ENCODE measurements around the gene SLC26A8.
"Not testable (repeated sequence)": the region's sequence is repeated elsewhere in the genome, so short reads cannot be mapped to it uniquely, and the experiment has no call there.

The SLC26A8 gene

DNA sequence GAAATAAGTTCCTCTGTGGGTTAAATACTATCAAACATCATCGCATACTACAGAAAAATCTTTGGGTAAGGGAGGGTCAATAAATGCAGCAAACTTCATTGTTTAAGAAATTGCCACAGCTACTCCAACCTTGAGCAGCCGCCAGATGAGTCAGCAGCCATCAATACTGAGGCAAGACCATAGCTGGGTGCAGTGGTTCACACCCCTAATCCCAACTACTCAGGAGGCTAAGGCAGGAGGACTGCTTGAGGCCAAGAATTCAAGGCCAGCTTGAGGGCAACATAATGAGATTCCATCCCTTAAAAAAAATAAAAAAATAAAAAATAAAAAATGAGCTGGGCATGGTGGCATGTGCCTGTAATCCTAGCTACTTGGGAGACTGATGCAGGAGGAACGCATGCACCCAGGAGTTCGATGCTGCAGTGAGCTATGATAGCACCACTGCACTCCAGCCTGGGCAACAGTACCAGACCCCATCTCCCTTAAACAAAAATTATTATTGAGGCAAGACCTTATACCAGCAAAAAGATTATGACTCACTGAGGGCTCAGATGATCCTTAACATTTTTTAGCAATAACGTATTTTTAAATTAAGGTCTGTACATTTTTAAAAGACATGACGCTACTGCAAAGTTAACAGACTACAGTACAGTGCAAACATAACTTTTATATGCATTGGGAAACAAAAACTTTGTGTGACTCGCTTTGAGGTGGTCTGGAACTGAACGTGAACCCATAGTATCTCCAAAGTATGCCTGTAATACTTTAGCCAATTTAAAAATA is 112.4 kb downstream of the SLC26A8 start:
- H3K36me3 ChIP-seq (ENCODE audit: control insufficient read depth, insufficient read depth, low read length), result peaks cover 85% of the 10 kb centered on the region
- H3K27me3 ChIP-seq (ENCODE audit: control insufficient read depth, insufficient read depth, low read length), result no peaks in the 10 kb centered on the region
- H3K9ac ChIP-seq (ENCODE audit: low read length), result no peak overlapping the region
- no peak overlapping the region for H3K27ac ChIP-seq (ENCODE audit: low read depth, low read length)
- H3K4me3 ChIP-seq (ENCODE audit: low read depth, low read length), result no peak overlapping the region
- H3K9me3 ChIP-seq (ENCODE audit: control insufficient read depth, insufficient read depth, low read depth, low read length), result peaks cover 44% of the 10 kb centered on the region
- no peaks in the 10 kb centered on the region for H3K4me1 ChIP-seq (ENCODE audit: control insufficient read depth, insufficient read depth, low read length)

DNA sequence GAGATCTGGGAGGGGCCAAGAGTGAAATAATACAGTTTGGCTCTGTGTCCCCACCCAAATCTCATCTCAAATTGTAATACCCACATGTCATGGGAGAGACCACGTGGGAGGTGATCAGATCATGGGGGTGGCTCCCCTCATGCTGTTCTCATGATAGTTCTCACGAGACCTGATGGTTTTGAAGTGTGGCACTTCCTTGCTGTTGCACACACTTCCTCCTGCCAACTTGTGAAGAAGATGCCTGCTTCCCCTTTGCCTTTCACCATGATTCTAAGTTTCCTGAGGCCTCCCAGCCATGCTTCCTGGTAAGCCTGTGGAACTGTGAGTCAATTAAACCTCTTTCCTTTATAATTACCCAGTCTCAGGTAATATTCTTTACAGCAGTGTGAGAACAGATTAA is 114.9 kb downstream of the SLC26A8 start:
- H3K36me3 ChIP-seq (ENCODE audit: control insufficient read depth, insufficient read depth, low read length), result peaks cover 81% of the 10 kb centered on the region

DNA sequence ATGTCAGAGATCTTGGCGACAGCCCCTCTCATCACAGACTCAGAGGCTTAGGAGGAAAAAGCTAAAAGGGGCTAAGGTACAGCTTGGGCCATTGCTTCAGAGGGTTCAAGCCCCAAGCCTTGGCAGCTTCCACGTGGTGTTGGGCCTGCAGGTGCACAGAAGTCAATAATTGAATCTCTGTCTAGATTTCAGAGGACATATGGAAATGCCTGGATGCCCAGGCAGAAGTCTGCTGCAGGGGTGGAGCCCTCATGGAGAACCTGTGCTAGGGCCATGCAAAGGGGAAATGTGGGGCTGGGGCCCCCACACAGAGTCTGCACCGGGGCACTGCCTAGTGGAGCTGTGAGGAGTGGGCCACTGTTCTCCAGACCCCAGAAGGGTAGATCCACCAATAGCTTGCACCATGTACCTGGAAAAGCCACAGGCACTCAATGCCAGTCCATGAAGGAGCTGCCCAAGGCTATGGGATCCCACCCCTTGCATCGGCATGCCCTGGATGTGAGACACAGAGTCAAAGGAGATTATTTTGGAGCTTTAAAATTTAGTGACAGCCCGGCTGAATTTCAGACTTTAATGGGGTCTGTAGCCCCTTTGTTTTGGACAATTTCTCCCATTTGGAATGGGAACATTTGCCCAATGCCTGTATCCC is 115.6 kb downstream of the SLC26A8 start:
- not testable (repeated sequence) for H3K27me3 ChIP-seq (ENCODE audit: control insufficient read depth, insufficient read depth, low read length); H3K4me1 ChIP-seq (ENCODE audit: control insufficient read depth, insufficient read depth, low read length); H3K9ac ChIP-seq (ENCODE audit: low read length); H3K4me3 ChIP-seq (ENCODE audit: low read depth, low read length); H3K27ac ChIP-seq (ENCODE audit: low read depth, low read length)
- Histone ChIP-seq H3K36me3 (ENCODE audit: control insufficient read depth, insufficient read depth, low read length) (peaks cover 80% of the 10 kb centered on the region), H3K9me3 (ENCODE audit: control insufficient read depth, insufficient read depth, low read depth, low read length) (peaks cover 44% of the 10 kb centered on the region)

More for the DNA sequence above, 114.9 kb downstream of the SLC26A8 start:
- H3K4me1 ChIP-seq (ENCODE audit: control insufficient read depth, insufficient read depth, low read length); H3K27me3 ChIP-seq (ENCODE audit: control insufficient read depth, insufficient read depth, low read length); H3K9ac ChIP-seq (ENCODE audit: low read length); H3K4me3 ChIP-seq (ENCODE audit: low read depth, low read length); H3K27ac ChIP-seq (ENCODE audit: low read depth, low read length): not testable (repeated sequence)
- peaks cover 44% of the 10 kb centered on the region for H3K9me3 ChIP-seq (ENCODE audit: control insufficient read depth, insufficient read depth, low read depth, low read length)

DNA sequence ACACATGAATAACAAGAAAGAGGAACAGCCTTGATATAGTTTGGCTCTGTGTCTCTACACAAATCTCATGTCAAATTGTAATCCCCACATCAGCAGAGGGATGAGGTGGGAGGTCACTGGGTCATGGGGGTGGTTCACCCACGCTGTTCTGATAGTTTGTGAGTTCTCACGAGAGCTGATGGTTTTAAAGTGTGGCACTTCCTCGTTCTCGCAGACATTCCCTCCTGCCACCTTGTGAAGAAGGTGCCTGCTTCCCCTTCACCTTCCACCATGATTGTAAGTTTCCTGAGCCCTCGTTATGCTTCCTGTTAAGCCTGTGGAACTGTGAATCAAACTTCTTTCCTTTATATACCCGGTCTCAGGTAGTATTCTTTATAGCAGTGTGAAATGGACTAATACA is 116.7 kb downstream of the SLC26A8 start:
- H3K4me1 ChIP-seq (ENCODE audit: control insufficient read depth, insufficient read depth, low read length), result no peaks in the 10 kb centered on the region

DNA sequence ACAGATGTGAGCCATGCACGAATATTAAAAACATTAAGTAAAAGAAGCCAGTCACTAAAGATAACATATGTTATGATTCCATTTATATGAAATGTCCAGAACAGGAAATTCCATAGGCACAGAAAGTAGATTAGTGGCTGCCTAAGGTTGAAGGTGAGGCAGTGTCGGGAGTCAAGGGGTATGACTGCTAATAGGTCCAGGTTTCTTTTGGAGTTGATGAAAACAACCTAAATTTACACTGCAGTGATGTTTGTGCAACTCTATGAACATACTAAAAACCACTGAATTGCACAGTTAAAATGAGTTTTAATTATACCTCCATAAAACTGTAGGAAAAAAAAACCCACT is 118.0 kb downstream of the SLC26A8 start:
- Histone ChIP-seq H3K36me3 (ENCODE audit: control insufficient read depth, insufficient read depth, low read length) (peaks cover 67% of the 10 kb centered on the region), H3K27me3 (ENCODE audit: control insufficient read depth, insufficient read depth, low read length) (no peaks in the 10 kb centered on the region)

More for the DNA sequence above, 116.7 kb downstream of the SLC26A8 start:
- Histone ChIP-seq H3K27ac (ENCODE audit: low read depth, low read length) (no peak overlapping the region), H3K36me3 (ENCODE audit: control insufficient read depth, insufficient read depth, low read length) (peaks cover 79% of the 10 kb centered on the region), H3K9me3 (ENCODE audit: control insufficient read depth, insufficient read depth, low read depth, low read length) (peaks cover 42% of the 10 kb centered on the region), H3K4me3 (ENCODE audit: low read depth, low read length) (no peak overlapping the region), H3K9ac (ENCODE audit: low read length) (no peak overlapping the region), H3K27me3 (ENCODE audit: control insufficient read depth, insufficient read depth, low read length) (no peaks in the 10 kb centered on the region)

DNA sequence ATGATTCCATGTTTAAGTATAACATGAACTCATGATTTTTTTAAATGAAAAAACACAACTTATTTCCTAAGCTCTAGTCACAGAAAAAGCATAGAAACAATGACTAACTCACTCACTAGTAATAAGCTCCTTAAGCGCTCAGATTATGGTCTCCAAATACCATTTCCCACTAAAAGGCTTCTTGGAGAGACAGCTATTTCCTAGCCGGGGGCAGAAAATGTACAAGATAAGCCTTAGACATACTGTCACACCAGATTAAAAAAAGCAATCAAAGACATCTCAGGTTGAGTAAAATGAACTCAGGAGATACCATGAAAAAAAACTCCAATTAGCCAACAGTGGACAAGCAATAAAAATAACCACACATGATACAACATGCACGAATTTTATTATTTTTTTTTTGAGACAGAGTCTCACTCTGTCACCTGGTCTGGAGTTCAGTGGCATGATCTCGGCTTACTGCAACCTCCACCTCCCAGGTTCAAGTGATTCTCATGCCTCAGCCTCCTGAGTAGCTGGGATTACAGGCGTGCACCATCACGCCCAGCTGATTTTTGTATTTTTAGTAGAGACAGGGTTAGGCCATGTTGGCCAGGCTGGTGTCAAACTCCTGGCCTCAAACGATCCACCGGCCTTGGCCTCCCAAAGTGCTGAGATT is 118.5 kb downstream of the SLC26A8 start:
- H3K36me3 ChIP-seq (ENCODE audit: control insufficient read depth, insufficient read depth, low read length), result peaks cover 67% of the 10 kb centered on the region
- H3K4me3 ChIP-seq (ENCODE audit: low read depth, low read length), result no peak overlapping the region
- H3K9me3 ChIP-seq (ENCODE audit: control insufficient read depth, insufficient read depth, low read depth, low read length), result peaks cover 27% of the 10 kb centered on the region
- H3K27me3 ChIP-seq (ENCODE audit: control insufficient read depth, insufficient read depth, low read length), result no peaks in the 10 kb centered on the region
- H3K9ac ChIP-seq (ENCODE audit: low read length), result no peak overlapping the region
- H3K27ac ChIP-seq (ENCODE audit: low read depth, low read length), result no peak overlapping the region
- no peaks in the 10 kb centered on the region for H3K4me1 ChIP-seq (ENCODE audit: control insufficient read depth, insufficient read depth, low read length)

More for the DNA sequence above, 118.0 kb downstream of the SLC26A8 start:
- Histone ChIP-seq H3K9ac (ENCODE audit: low read length) (no peak overlapping the region), H3K4me3 (ENCODE audit: low read depth, low read length) (no peak overlapping the region), H3K27ac (ENCODE audit: low read depth, low read length) (no peak overlapping the region), H3K9me3 (ENCODE audit: control insufficient read depth, insufficient read depth, low read depth, low read length) (peaks cover 30% of the 10 kb centered on the region), H3K4me1 (ENCODE audit: control insufficient read depth, insufficient read depth, low read length) (no peaks in the 10 kb centered on the region)

DNA sequence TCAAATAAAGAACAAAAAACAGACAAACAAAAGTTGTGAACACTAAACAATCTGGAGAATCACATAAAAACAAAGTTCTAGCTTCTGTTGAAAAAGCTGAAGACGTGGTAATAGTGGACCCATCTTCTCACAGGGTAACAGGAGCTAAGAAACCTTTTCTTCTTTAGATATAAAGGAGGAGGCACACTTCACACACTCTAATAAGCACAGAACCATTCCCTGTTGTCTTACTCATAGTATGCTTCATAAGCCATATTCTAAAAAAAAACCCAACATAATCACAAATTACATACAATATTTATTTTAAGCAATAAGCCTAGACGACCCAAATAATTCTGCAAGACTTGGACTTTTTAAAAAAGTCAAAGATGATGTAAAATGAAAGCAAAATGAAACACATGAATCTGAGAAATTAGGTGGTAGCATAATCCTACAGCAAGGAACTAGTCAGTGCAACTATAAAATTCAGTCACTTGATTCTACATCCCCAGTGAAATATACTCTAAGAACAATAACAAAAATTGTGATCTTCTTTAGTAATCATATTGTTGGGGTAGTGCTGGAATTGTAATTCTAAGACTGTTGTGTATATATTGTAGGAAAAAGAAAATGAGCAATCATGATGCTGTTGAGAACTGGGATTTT is 119.2 kb downstream of the SLC26A8 start:
- H3K9ac ChIP-seq (ENCODE audit: low read length), result no peak overlapping the region
- H3K27ac ChIP-seq (ENCODE audit: low read depth, low read length), result no peak overlapping the region
- H3K4me3 ChIP-seq (ENCODE audit: low read depth, low read length), result no peak overlapping the region
- peaks cover 20% of the 10 kb centered on the region for H3K9me3 ChIP-seq (ENCODE audit: control insufficient read depth, insufficient read depth, low read depth, low read length)
- H3K36me3 ChIP-seq (ENCODE audit: control insufficient read depth, insufficient read depth, low read length), result peaks cover 63% of the 10 kb centered on the region
- no peaks in the 10 kb centered on the region for H3K4me1 ChIP-seq (ENCODE audit: control insufficient read depth, insufficient read depth, low read length)
- no peaks in the 10 kb centered on the region for H3K27me3 ChIP-seq (ENCODE audit: control insufficient read depth, insufficient read depth, low read length)

DNA sequence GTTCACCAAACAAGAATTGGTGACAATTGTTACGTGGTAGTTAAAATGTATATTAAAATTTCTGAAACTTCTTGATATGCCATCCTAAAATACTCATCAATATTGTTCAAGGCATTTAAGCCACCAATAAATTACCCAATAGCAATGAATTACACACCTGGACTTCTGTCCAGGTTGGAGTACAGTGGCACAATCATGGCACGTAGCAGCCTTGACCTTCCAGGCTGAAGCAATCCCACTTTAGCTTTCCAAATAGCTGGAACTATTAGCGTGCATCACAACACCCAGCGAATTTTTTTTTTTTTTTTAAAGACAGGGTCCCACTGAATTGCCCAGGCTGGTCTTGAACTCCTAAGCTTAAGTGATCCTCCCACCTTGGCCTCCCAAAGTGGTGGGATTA is 120.8 kb downstream of the SLC26A8 start:
- no peaks in the 10 kb centered on the region for H3K4me1 ChIP-seq (ENCODE audit: control insufficient read depth, insufficient read depth, low read length)
- H3K27me3 ChIP-seq (ENCODE audit: control insufficient read depth, insufficient read depth, low read length), result no peaks in the 10 kb centered on the region
- H3K9ac ChIP-seq (ENCODE audit: low read length), result no peak overlapping the region
- peaks cover 5% of the 10 kb centered on the region for H3K9me3 ChIP-seq (ENCODE audit: control insufficient read depth, insufficient read depth, low read depth, low read length)
- H3K27ac ChIP-seq (ENCODE audit: low read depth, low read length), result no peak overlapping the region
- H3K36me3 ChIP-seq (ENCODE audit: control insufficient read depth, insufficient read depth, low read length), result peaks cover 55% of the 10 kb centered on the region
- H3K4me3 ChIP-seq (ENCODE audit: low read depth, low read length), result no peak overlapping the region

DNA sequence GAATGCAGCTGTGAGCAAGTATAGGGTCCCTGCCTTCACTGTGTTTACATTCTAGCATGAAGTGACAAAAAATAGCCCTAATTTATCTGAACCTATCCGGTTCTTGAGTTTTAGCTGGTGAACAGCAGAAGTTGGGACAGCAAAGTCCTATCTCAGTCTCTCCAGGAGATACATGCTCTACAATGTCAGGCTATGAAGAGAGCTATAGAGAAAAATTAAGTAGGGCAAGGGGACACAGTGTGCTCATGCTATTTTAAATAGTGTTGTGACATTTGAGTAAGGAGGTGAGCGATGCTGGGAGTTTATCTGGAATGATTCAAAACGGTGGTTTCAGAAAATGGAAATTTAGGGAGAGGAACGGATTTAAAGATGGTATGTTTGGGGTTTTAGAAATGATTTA is 124.0 kb downstream of the SLC26A8 start:
- Histone ChIP-seq H3K36me3 (ENCODE audit: control insufficient read depth, insufficient read depth, low read length) (peaks cover 44% of the 10 kb centered on the region), H3K4me1 (ENCODE audit: control insufficient read depth, insufficient read depth, low read length) (peaks cover 7% of the 10 kb centered on the region), H3K9ac (ENCODE audit: low read length) (no peak overlapping the region), H3K9me3 (ENCODE audit: control insufficient read depth, insufficient read depth, low read depth, low read length) (no peaks in the 10 kb centered on the region), H3K4me3 (ENCODE audit: low read depth, low read length) (no peak overlapping the region), H3K27ac (ENCODE audit: low read depth, low read length) (no peak overlapping the region), H3K27me3 (ENCODE audit: control insufficient read depth, insufficient read depth, low read length) (no peaks in the 10 kb centered on the region)

DNA sequence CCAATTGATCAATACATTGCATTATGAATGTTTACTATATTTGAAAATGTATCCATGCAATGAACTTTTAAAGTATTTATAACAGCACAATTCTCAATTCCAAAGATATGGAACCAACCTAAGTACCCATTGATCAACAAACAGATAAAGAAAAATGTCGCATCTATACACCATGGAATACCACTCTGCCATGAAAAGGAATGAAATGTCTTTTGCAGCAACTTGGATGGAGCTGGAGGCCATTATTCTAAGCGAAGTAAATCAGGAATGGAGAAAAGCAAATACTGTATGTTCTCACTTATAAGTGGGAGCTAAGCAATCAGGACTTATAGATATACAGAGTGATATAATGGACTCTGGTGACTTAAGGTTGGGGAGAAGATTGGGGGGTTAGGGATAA is 126.4 kb downstream of the SLC26A8 start:
- Histone ChIP-seq H3K4me1 (ENCODE audit: control insufficient read depth, insufficient read depth, low read length) (peaks cover 13% of the 10 kb centered on the region), H3K27me3 (ENCODE audit: control insufficient read depth, insufficient read depth, low read length) (no peaks in the 10 kb centered on the region), H3K27ac (ENCODE audit: low read depth, low read length) (no peak overlapping the region), H3K9ac (ENCODE audit: low read length) (no peak overlapping the region), H3K9me3 (ENCODE audit: control insufficient read depth, insufficient read depth, low read depth, low read length) (no peaks in the 10 kb centered on the region), H3K4me3 (ENCODE audit: low read depth, low read length) (no peak overlapping the region), H3K36me3 (ENCODE audit: control insufficient read depth, insufficient read depth, low read length) (peaks cover 25% of the 10 kb centered on the region)

DNA sequence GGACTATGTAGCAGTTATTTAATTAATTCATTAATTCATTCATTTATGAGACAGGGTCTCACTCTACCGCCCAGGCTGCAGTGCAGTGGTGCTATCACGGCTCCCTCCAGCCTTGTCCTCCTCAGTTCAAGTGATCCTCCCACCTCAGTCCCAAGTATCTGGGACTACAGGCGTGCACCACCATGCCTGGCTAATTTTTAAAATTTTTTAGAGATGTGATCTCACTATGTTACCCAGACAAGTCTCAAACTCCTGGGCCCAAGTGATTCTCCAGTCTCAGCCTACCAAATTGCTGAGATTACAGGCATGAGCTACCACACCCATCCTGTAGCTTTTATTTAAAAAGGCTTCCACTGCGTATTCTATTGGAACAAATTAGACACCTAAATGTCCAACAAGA is 127.0 kb downstream of the SLC26A8 start:
- Histone ChIP-seq H3K9ac (ENCODE audit: low read length) (no peak overlapping the region), H3K4me3 (ENCODE audit: low read depth, low read length) (no peak overlapping the region), H3K27ac (ENCODE audit: low read depth, low read length) (no peak overlapping the region), H3K4me1 (ENCODE audit: control insufficient read depth, insufficient read depth, low read length) (peaks cover 13% of the 10 kb centered on the region), H3K9me3 (ENCODE audit: control insufficient read depth, insufficient read depth, low read depth, low read length) (no peaks in the 10 kb centered on the region), H3K36me3 (ENCODE audit: control insufficient read depth, insufficient read depth, low read length) (peaks cover 25% of the 10 kb centered on the region), H3K27me3 (ENCODE audit: control insufficient read depth, insufficient read depth, low read length) (no peaks in the 10 kb centered on the region)
